Tibial artery (tissue), 4 donors: ENCODE results near the gene TBCC.

ENCODE experiments used
- DNase-seq, 2 donors: peaks; one replicate each; pipeline ENCODE4 v3.0.0-alpha.2; 2019
- H3K27ac ChIP-seq, 2 donors: fragments of 200-600 bp; sonication (generic) in 1 of 2; 1 replicate in 1 of 2; 2 replicates in 1 of 2; pipeline ENCODE4 v1.5.1; 2018 to 2019; ENCODE audit warnings: mild to moderate bottlenecking in 1 of 2
- H3K27me3 ChIP-seq, 2 donors: fragments of 200-600 bp; sonication (generic) in 1 of 2; one replicate each; pipeline versions ENCODE4 v1.5.1 to v1.6.0; 2016 to 2019
- H3K36me3 ChIP-seq, 3 donors: fragments of 200-600 bp; sonication (generic) in 2 of 3; one replicate each; pipeline ENCODE4 v1.5.1; 2016 to 2019; ENCODE audit warnings: mild to moderate bottlenecking in 2 of 3
- H3K4me1 ChIP-seq, 4 donors: fragments of 200-600 bp; sonication (generic) in 2 of 4; 1 replicate in 3 of 4; 2 replicates in 1 of 4; pipeline ENCODE4 v1.5.1; 2016 to 2019
- H3K4me3 ChIP-seq, 2 donors: fragments of 200-600 bp; sonication (generic) in 1 of 2; 1 replicate in 1 of 2; 2 replicates in 1 of 2; pipeline ENCODE4 v1.5.1; 2018 to 2019; ENCODE audit warnings: mild to moderate bottlenecking in 2 of 2
- H3K9me3 ChIP-seq, 3 donors: fragments of 200-600 bp; sonication (generic) in 1 of 3; one replicate each; pipeline ENCODE4 v1.5.1; 2016 to 2019
- CTCF ChIP-seq, 2 experiments: fragments of 200-600 bp in 1 of 2; fragments of 450-650 bp in 1 of 2; IDR thresholded peaks; one replicate each; pipeline ENCODE4 v1.5.1; 2017 to 2019; ENCODE audit warnings: antibody characterized with exemption in 2 of 2, mild to moderate bottlenecking in 1 of 2, moderate library complexity in 1 of 2
- intact Hi-C: fragments of 100-400 bp; cut with DNase I; formaldehyde crosslinking; loops from one replicate; pipeline ENCODE4 v1.15.0; 2023; ENCODE audit warnings: low total_unique reads

The TBCC gene

GRCh38 chr6:42745640-42746462 is at the start of gene TBCC:
TBCC (minus strand) TSS chr6:42746103; CDS start chr6:42746073, 30 bp downstream.
- Histone ChIP-seq H3K27ac (peak within 1 kb of the TSS; percentile 90 to 91), H3K4me1 (peaks cover 0 to 37% (median 24%) of the 10 kb centered on the region in 4 donors), H3K36me3 (no peaks in the 10 kb centered on the region), H3K4me3 (peak within 1 kb of the TSS; percentile 80 to 98), H3K27me3 (no peaks in the 10 kb centered on the region), H3K9me3 (no peaks in the 10 kb centered on the region)
- intact Hi-C loops, result loop anchor here (2.0 to 5.0 kb wide), 2 partner anchors 37 to 184 kb away; partner anchors contain the start of genes BICRAL and UBR2
- no peak for TF ChIP-seq CTCF (IDR thresholded peaks at IDR 0.05)
- peak; percentile 97 to 98 for DNase-seq

- intact Hi-C loops, result no loop called here
- peaks cover 0 to 34% (median 19%) of the 10 kb centered on the region in 4 donors for H3K4me1 ChIP-seq
- TF ChIP-seq CTCF (IDR thresholded peaks at IDR 0.05), result no peak
- no peaks in the 10 kb centered on the region for H3K36me3 ChIP-seq
- H3K27me3 ChIP-seq, result no peaks in the 10 kb centered on the region
- H3K4me3 ChIP-seq, result no peak overlapping the region
- H3K9me3 ChIP-seq, result no peaks in the 10 kb centered on the region
- H3K27ac ChIP-seq, result no peak overlapping the region
- DNase-seq, result no peak
Observed at GRCh38 chr6:42795651-42796050, 49.7 kb upstream of the TBCC start.

- no peaks in the 10 kb centered on the region for H3K27me3 ChIP-seq
- no peak for TF ChIP-seq CTCF (IDR thresholded peaks at IDR 0.05)
- no peak overlapping the region for H3K4me3 ChIP-seq
- no peaks in the 10 kb centered on the region for H3K36me3 ChIP-seq
- intact Hi-C loops, result no loop called here
- no peak for DNase-seq
- H3K27ac ChIP-seq, result peak overlapping the region; percentile 19 to 99
- no peaks in the 10 kb centered on the region for H3K9me3 ChIP-seq
- peaks cover 0 to 61% (median 39%) of the 10 kb centered on the region in 4 donors for H3K4me1 ChIP-seq
Observed at GRCh38 chr6:42791706-42792320, 45.9 kb upstream of the TBCC start.

GRCh38 chr6:42790549-42791181 is 44.8 kb upstream of the TBCC start:
- peaks cover 0 to 72% (median 50%) of the 10 kb centered on the region in 4 donors for H3K4me1 ChIP-seq
- no peaks in the 10 kb centered on the region for H3K9me3 ChIP-seq
- H3K4me3 ChIP-seq, result no peak overlapping the region
- H3K36me3 ChIP-seq, result no peaks in the 10 kb centered on the region
- H3K27ac ChIP-seq, result peak overlapping the region; percentile 19 to 99
- no peak for TF ChIP-seq CTCF (IDR thresholded peaks at IDR 0.05)
- DNase-seq, result peak in 1 of 2 donors; percentile 59
- intact Hi-C loops, result no loop called here
- no peaks in the 10 kb centered on the region for H3K27me3 ChIP-seq

GRCh38 chr6:42788671-42789070 is 42.8 kb upstream of the TBCC start:
- Histone ChIP-seq H3K4me1 (peaks cover 0 to 84% (median 55%) of the 10 kb centered on the region in 4 donors), H3K9me3 (no peaks in the 10 kb centered on the region), H3K27me3 (no peaks in the 10 kb centered on the region), H3K36me3 (no peaks in the 10 kb centered on the region), H3K4me3 (no peak overlapping the region), H3K27ac (peak overlapping the region; percentile 21 to 99)
- DNase-seq, result no peak
- intact Hi-C loops, result no loop called here
- TF ChIP-seq CTCF (IDR thresholded peaks at IDR 0.05), result no peak
